ENCODE measurements around the gene B3GALNT2. TPM values are rescaled to one million over a fixed set of nuclear protein-coding genes. Genes with fewer than 3 reads are reported as not detected.
A peak's percentile ranks its signal among the peaks of the same experiment; 100 is the strongest.
"Not testable (repeated sequence)": the region's sequence is repeated elsewhere in the genome, so short reads cannot be mapped to it uniquely, and the experiment has no call there.

The B3GALNT2 gene
- total RNA-seq, 4 donors from 2014 or later, result 38.3 to 56.9 (median 43.8) TPM

- WGBS, 2 donors, result 83 to 84% methylated on average over 3 of the region's 3 CpGs
- no peak for DNase-seq
- Histone ChIP-seq H3K27ac (no peak overlapping the region), H3K9me3 (no peaks in the 10 kb centered on the region), H3K4me1 (no peaks in the 10 kb centered on the region), H3K4me3 (replicated peaks in 1 of 3) (no peak overlapping the region), H3K36me3 (peaks cover 4 to 6% of the 10 kb centered on the region in 2 donors), H3K27me3 (no peaks in the 10 kb centered on the region)
- no peak for TF ChIP-seq CTCF (IDR thresholded peaks at IDR 0.05)
- no peak for TF ChIP-seq POLR2A (IDR thresholded peaks at IDR 0.05)
- intact Hi-C loops (cut with DNase I), result no loop called here
Observed at GRCh38 chr1:235468004-235468403, 36.2 kb downstream of the B3GALNT2 start.

GRCh38 chr1:235465066-235465465, 39.2 kb downstream of the B3GALNT2 start:
- H3K9me3 ChIP-seq, result no peaks in the 10 kb centered on the region
- H3K4me1 ChIP-seq, result no peaks in the 10 kb centered on the region
- no peak for DNase-seq
- peaks cover 4 to 6% of the 10 kb centered on the region in 2 donors for H3K36me3 ChIP-seq
- no peak overlapping the region for H3K4me3 ChIP-seq (replicated peaks in 1 of 3)
- intact Hi-C loops (cut with DNase I), result no loop called here
- TF ChIP-seq POLR2A (IDR thresholded peaks at IDR 0.05) (no peak), CTCF (IDR thresholded peaks at IDR 0.05) (no peak)
- no peak overlapping the region for H3K27ac ChIP-seq
- H3K27me3 ChIP-seq, result no peaks in the 10 kb centered on the region
- 95 to 97% methylated on average over 3 of the region's 3 CpGs for WGBS, 2 donors

- H3K9me3 ChIP-seq; DNase-seq; H3K36me3 ChIP-seq; H3K4me3 ChIP-seq (replicated peaks in 1 of 3); H3K4me1 ChIP-seq; H3K27me3 ChIP-seq; H3K27ac ChIP-seq; intact Hi-C loops (cut with DNase I): not testable (repeated sequence)
- WGBS, 2 donors, result 97 to 98% methylated on average over 3 of the region's 3 CpGs
Observed at GRCh38 chr1:235462832-235463231, 41.4 kb downstream of the B3GALNT2 start.

- TF ChIP-seq CTCF (IDR thresholded peaks at IDR 0.05) (no peak), POLR2A (IDR thresholded peaks at IDR 0.05) (no peak)
- H3K36me3 ChIP-seq, result no peaks in the 10 kb centered on the region
- H3K27ac ChIP-seq, result no peak overlapping the region
- DNase-seq, result no peak
- no peaks in the 10 kb centered on the region for H3K27me3 ChIP-seq
- peaks cover 0 to 4% of the 10 kb centered on the region in 2 donors for H3K4me1 ChIP-seq
- WGBS, 2 donors, result 92 to 95% methylated on average over 1 of the region's 1 CpG
- intact Hi-C loops (cut with DNase I), result no loop called here
- no peaks in the 10 kb centered on the region for H3K9me3 ChIP-seq
- H3K4me3 ChIP-seq (replicated peaks in 1 of 3), result no peak overlapping the region
Observed at GRCh38 chr1:235461954-235462353, 42.3 kb downstream of the B3GALNT2 start.

- no peak for TF ChIP-seq CTCF (IDR thresholded peaks at IDR 0.05)
- no peak for TF ChIP-seq POLR2A (IDR thresholded peaks at IDR 0.05)
- 90 to 92% methylated on average over 5 of the region's 5 CpGs for WGBS, 2 donors
- no peaks in the 10 kb centered on the region for H3K9me3 ChIP-seq
- DNase-seq, result no peak
- no peaks in the 10 kb centered on the region for H3K27me3 ChIP-seq
- intact Hi-C loops (cut with DNase I), result no loop called here
- H3K4me1 ChIP-seq, result peaks cover 0 to 4% of the 10 kb centered on the region in 2 donors
- H3K27ac ChIP-seq, result no peak overlapping the region
- no peaks in the 10 kb centered on the region for H3K36me3 ChIP-seq
- H3K4me3 ChIP-seq (replicated peaks in 1 of 3), result no peak overlapping the region
Observed at GRCh38 chr1:235460770-235461169, 43.5 kb downstream of the B3GALNT2 start.

- H3K9me3 ChIP-seq; H3K36me3 ChIP-seq; H3K27me3 ChIP-seq; H3K4me1 ChIP-seq; H3K4me3 ChIP-seq (replicated peaks in 1 of 3); intact Hi-C loops (cut with DNase I): not testable (repeated sequence)
- peak overlapping the region in 1 of 3 donors; percentile 36 for H3K27ac ChIP-seq
- DNase-seq, result peak; percentile 71 to 76
- 41 to 50% methylated on average over 7 of the region's 7 CpGs for WGBS, 2 donors
Observed at GRCh38 chr1:235457856-235458255, 46.4 kb downstream of the B3GALNT2 start.
